ENCODE measurements around the gene GRXCR2. TPM values are rescaled to one million over a fixed set of nuclear protein-coding genes. Genes with fewer than 3 reads are reported as not detected.
A peak's percentile ranks its signal among the peaks of the same experiment; 100 is the strongest.
"Not testable (repeated sequence)": the region's sequence is repeated elsewhere in the genome, so short reads cannot be mapped to it uniquely, and the experiment has no call there.

Gene GRXCR2
- total RNA-seq, 1 experiment from 2014 or later, result not detected

DNA sequence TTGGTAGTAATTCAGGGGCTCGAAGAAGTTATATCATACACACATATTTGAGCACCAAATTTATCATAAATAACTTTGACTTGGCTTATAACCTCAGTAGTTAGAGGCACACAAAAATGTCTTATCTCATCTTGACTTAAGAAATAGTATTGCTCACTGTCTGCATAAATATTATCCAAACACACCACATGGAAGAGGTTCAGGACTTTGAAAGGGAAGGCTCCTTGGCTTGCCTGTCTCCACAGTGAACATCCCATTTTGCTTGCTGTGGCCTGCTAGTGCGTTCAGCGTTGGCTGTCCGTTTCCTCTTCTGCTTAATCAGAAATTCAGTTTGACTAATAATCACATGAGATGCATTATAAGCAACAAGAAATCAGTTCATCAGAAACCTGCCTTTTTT, 13.9 kb downstream of the GRXCR2 start:
- Histone ChIP-seq H3K36me3 (replicated peaks; ENCODE audit: control insufficient read depth, insufficient read depth, low read length) (no peaks in the 10 kb centered on the region), H3K4me3 (ENCODE audit: insufficient read depth, low read depth, low read length) (no peak overlapping the region), H3K27me3 (ENCODE audit: control insufficient read depth, insufficient read depth, low read length) (no peaks in the 10 kb centered on the region)
- DNase-seq, result no peak

DNA sequence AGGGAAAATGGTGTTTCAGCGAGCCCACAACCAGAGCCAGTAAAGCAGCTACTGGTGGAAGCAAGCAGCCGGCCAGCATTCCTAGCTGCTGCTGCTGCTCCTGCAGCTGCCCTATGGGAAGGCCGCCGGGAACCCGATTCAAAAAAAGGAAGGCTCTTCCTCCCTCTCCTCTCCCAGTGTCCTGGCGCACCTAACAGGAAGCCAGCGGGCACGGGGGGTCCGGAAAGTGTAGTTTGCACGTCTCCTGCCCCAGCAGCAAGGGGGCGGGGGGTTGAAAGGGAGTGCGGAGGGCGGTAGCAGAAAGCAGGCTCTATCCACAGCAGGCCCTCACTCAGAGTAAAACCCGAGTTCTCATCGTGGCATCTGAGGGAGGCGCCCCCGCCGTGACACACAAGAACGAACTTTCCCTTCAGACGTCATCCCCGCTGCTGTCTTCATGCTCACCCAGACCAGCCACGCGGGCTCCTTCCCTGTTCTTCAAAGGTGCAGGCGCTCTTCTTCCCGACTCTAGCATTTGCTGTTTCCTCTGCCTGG, 16.5 kb downstream of the GRXCR2 start:
- H3K27me3 ChIP-seq (ENCODE audit: control insufficient read depth, insufficient read depth, low read length), result no peaks in the 10 kb centered on the region
- DNase-seq, result peak; percentile 50
- H3K36me3 ChIP-seq (replicated peaks; ENCODE audit: control insufficient read depth, insufficient read depth, low read length), result no peaks in the 10 kb centered on the region
- H3K4me3 ChIP-seq (ENCODE audit: insufficient read depth, low read depth, low read length), result peak overlapping the region; percentile 52

DNA sequence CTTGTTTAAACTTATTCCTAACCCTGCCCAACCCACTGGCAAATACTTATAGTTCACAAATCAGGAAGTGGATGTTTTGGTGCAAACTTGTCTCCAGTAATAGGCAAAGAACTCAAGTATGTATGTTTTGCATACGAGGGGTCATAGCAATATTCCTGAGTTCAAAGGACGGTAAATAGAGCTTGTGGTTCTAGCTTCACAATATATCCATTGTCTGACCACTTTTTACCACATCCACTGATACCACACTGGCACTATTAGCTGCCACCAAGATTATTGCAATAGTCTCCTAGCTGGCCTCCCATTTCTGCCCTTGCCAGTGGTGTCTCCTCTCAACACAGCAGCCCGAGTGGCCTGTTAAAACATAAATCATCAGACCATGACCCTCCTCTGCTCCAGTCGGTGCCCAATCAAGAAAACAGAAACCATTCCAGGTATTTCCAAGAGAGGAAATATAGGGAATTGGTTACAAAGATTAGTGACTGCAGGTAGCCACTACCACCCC, 17.0 kb downstream of the GRXCR2 start:
- Histone ChIP-seq H3K4me3 (ENCODE audit: insufficient read depth, low read depth, low read length) (peak overlapping the region; percentile 52; the same call in 1 of the 2 replicates), H3K36me3 (replicated peaks; ENCODE audit: control insufficient read depth, insufficient read depth, low read length) (no peaks in the 10 kb centered on the region), H3K27me3 (ENCODE audit: control insufficient read depth, insufficient read depth, low read length) (no peaks in the 10 kb centered on the region)
- no peak for DNase-seq

DNA sequence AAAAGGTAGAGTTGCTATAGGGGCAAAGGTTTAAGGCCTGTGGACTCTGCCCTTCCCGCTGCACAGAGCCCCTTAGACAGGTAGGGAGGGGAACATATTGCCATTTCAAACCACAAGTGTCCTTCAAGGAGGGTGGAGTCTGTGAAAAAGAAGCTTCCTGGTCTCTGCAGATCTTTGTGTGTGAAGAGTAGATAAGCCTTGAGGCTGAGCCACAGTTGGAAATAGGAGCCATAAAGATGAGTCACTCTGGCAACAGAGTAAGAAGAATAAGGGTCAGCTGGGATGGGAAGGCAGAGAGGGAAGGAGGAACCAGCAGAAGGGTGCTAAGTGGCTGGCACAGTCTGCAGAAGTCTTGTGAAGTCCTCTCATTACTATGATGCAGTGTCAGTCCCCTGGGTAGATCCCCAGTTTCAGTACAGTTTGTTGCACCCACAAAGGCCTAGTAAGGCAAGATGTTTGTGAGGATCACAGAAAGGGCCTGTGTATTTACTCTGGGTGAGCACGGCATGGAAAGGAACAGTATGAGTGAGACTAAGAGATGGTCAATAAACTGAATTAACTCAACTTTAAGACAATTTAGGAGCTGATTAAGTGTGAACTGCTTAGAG, 18.1 kb downstream of the GRXCR2 start:
- Histone ChIP-seq H3K36me3 (replicated peaks; ENCODE audit: control insufficient read depth, insufficient read depth, low read length) (no peaks in the 10 kb centered on the region), H3K4me3 (ENCODE audit: insufficient read depth, low read depth, low read length) (no peak overlapping the region), H3K27me3 (ENCODE audit: control insufficient read depth, insufficient read depth, low read length) (no peaks in the 10 kb centered on the region)
- DNase-seq, result no peak

DNA sequence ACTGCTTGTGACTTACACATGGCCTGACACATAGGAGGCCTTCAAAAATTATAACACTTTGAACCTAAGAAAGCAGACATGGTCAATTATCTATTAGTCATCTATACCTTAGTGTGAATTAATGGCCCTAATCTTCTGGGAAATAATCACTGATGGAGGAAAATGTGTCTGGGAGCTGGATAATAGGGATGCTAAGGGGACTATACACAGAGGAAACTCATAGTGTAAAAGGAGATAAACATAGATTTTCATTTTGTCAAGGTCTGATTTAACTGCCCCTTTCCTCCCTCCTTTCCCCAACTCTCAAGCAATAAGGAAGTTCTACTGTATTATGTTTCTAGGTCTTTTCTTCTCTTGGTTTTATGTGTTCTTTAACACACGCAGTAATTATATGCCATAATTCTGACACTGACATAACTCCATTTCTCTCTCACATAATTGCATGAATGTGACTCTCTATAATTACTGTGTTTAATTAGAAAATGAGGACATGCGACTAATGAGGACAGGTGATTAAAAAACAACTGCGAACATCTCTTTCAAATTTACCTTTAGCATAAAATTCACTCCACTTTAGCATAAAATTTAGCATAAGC, 18.9 kb downstream of the GRXCR2 start:
- no peaks in the 10 kb centered on the region for H3K27me3 ChIP-seq (ENCODE audit: control insufficient read depth, insufficient read depth, low read length)
- H3K4me3 ChIP-seq (ENCODE audit: insufficient read depth, low read depth, low read length), result no peak overlapping the region
- H3K36me3 ChIP-seq (replicated peaks; ENCODE audit: control insufficient read depth, insufficient read depth, low read length), result no peaks in the 10 kb centered on the region
- no peak for DNase-seq

DNA sequence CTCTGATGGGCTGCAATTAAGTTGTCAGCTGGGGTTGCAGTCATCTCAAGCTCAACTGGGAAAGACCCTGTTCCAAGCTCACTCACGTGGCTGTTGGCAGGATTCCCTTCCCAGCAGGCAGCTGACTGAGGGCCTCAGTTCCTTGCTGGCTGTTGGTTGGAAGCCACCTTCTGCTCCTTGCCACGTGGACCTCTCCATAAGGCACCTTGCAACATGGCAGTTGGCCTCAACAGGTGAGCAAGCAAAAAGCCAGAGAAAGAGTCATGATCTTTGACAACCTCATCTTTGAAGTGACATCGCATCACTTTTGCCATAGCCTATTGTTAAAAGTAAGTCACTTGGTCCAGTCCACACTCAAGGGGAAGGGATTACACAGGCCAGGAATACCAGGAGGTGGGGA, 19.8 kb downstream of the GRXCR2 start:
- Histone ChIP-seq H3K36me3 (replicated peaks; ENCODE audit: control insufficient read depth, insufficient read depth, low read length) (no peaks in the 10 kb centered on the region), H3K27me3 (ENCODE audit: control insufficient read depth, insufficient read depth, low read length) (no peaks in the 10 kb centered on the region), H3K4me3 (ENCODE audit: insufficient read depth, low read depth, low read length) (no peak overlapping the region)
- DNase-seq, result no peak

DNA sequence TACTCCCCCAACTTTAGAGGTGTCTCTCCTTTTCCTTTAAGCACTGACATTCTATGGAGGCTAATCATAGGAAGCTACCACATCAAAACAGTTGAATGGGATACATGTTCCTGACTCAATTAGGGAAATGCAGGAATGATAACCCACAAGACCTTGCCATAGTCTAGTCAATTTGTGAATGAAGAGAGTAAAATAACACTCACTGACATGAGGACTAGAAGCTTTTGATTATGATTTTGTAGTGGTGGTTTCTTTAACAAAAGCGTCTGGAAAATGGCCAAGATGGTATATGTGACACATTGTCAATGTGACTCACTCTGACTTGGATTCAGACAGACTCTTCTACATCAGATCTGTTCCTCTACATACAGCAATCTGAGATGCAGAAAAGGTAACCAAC, 24.0 kb downstream of the GRXCR2 start:
- H3K36me3 ChIP-seq (replicated peaks; ENCODE audit: control insufficient read depth, insufficient read depth, low read length), result no peaks in the 10 kb centered on the region
- no peak for DNase-seq
- H3K27me3 ChIP-seq (ENCODE audit: control insufficient read depth, insufficient read depth, low read length), result no peaks in the 10 kb centered on the region
- H3K4me3 ChIP-seq (ENCODE audit: insufficient read depth, low read depth, low read length), result no peak overlapping the region

DNA sequence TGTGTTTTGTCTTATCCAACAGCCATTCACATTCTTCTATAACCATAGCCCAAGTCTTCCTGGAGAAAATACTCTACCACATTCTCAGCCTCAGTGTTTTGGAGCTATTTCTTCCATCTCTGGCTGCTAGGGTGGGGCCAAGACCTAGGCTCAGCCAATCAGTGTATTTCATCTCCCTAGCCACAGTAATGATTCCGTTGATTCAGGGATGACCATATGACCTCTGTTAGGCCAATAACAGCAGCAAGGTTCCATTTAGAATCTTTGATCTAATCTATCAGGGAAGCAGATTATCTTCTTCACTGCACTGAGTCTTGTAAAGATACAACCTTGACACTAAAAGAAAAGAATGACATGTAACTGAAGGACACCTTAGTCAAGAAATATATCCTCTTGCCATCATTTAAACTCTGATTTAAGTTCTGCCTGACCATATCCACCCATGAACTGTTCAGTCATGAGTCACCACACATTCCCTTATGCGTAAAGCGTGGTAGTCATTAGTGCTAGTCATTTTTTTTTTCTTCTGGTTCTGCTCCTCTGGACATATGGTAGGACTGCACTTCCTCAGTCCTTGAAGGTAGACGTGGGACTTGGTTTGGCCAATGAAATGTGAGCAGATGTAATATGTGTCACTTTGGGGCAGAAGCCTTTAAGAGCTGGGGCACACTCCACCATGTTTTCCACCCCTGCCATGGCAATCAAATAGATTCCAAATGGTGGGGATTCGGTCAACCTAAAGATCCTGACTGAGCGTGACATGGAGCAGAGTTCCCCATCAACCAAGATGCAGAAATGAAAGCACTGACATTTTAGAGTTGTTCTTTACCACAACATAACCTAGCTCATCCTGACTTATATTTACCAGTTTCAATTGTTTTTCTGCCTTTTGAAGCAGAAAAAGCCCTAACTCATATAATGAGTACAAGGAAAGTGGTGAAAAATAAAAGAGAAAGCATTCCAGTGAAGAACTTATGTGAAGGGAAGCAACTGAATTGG, 25.0 kb downstream of the GRXCR2 start:
- Histone ChIP-seq H3K4me3 (ENCODE audit: insufficient read depth, low read depth, low read length) (no peak overlapping the region), H3K27me3 (ENCODE audit: control insufficient read depth, insufficient read depth, low read length) (no peaks in the 10 kb centered on the region), H3K36me3 (replicated peaks; ENCODE audit: control insufficient read depth, insufficient read depth, low read length) (no peaks in the 10 kb centered on the region)
- no peak for DNase-seq

DNA sequence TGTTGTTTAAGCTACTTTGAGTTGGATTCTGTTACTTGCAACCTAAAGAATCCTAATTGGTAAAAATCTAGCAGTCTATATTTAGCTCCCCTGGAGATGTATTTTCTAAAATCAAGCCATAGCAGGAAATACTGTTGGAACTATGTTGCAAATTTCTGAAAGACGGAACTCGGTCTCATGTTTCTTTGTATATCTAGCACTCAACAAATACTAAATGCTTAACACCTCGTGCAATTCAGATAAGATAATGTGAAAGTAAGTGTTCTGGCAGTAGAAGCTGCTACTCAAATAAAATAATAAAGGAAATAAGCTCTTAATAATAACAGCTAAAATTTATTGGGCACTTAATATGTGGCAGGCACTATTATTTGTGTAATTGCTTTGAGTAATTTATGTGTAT, 26.7 kb downstream of the GRXCR2 start:
- Histone ChIP-seq H3K27me3 (ENCODE audit: control insufficient read depth, insufficient read depth, low read length) (no peaks in the 10 kb centered on the region), H3K36me3 (replicated peaks; ENCODE audit: control insufficient read depth, insufficient read depth, low read length) (no peaks in the 10 kb centered on the region), H3K4me3 (ENCODE audit: insufficient read depth, low read depth, low read length) (no peak overlapping the region)
- DNase-seq, result no peak

DNA sequence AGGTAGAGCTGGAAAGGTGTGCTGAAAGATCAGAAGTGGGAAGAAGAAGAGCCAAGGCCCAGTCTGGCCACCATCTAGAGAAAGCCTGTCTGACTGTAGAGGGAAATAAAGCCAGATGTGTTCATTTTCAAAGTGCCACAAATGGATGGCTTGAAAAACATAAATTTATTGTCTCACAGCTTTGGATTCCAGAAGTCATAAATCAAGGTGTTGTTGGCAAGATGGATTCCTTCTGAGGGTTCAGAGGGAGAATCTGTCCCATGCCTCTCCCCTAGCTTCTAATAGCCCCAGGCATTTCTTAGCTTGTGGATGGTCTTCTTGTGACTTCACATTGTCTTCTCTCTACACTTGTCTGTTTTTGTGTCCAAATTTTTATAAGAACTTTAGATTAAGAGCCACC, 31.5 kb downstream of the GRXCR2 start:
- no peak overlapping the region for H3K4me3 ChIP-seq (ENCODE audit: insufficient read depth, low read depth, low read length)
- no peaks in the 10 kb centered on the region for H3K36me3 ChIP-seq (replicated peaks; ENCODE audit: control insufficient read depth, insufficient read depth, low read length)
- no peaks in the 10 kb centered on the region for H3K27me3 ChIP-seq (ENCODE audit: control insufficient read depth, insufficient read depth, low read length)
- no peak for DNase-seq

DNA sequence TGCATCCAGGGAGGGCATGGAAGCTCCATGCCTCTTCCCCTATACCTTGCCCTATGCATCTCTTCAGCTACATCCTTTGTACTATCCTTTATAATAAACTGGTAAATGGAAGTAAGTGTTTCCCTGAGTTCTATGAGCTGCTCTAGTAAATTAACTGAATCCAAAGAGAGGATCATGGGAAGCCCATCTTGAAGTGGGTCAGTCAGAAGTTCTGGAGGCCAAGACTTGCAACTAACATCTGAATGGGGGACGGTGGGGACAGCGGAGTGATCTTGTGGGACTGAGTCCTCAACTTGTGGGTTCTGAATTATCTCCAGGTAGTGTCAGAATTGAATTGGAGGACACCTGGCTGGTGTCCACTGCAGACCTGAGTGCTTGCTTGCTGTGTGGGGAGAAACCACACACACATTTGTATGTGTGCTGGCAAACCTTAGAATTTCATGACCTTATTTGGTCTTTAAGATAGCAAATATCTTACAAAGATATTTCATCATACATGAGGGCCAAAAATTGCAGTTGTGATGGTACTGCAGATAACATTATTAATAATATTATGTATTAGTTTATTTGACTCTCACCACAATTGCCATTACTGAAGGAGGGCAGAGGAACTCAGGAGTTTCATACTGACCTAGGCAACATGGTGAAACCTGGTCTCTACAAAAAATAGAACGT, 32.2 kb downstream of the GRXCR2 start:
- no peak overlapping the region for H3K4me3 ChIP-seq (ENCODE audit: insufficient read depth, low read depth, low read length)
- H3K36me3 ChIP-seq (replicated peaks; ENCODE audit: control insufficient read depth, insufficient read depth, low read length), result no peaks in the 10 kb centered on the region
- DNase-seq, result no peak
- peaks cover 3% of the 10 kb centered on the region; the same call in 1 of the 2 replicates for H3K27me3 ChIP-seq (ENCODE audit: control insufficient read depth, insufficient read depth, low read length)

DNA sequence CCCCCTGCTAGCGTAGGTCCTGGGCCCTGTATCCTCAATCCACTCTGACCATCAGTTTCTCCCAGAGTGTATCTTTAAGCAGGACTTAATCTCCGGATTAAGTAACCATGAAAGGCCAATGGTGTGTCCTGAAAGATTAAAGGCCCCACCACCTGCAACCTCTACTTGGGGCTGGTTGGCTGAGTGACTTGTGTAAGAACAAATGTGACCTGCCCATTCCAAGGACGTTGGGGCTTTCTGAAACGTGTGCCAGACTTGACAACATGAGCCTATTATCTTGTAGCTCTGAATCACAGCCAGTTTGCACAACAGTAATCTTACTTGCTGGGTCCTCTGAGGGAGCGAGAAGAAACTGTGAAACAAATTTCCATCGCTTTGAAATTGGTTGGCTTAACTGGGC, 34.5 kb downstream of the GRXCR2 start:
- Histone ChIP-seq H3K27me3 (ENCODE audit: control insufficient read depth, insufficient read depth, low read length) (peaks cover 11% of the 10 kb centered on the region), H3K4me3 (ENCODE audit: insufficient read depth, low read depth, low read length) (no peak overlapping the region), H3K36me3 (replicated peaks; ENCODE audit: control insufficient read depth, insufficient read depth, low read length) (no peaks in the 10 kb centered on the region)
- no peak for DNase-seq

DNA sequence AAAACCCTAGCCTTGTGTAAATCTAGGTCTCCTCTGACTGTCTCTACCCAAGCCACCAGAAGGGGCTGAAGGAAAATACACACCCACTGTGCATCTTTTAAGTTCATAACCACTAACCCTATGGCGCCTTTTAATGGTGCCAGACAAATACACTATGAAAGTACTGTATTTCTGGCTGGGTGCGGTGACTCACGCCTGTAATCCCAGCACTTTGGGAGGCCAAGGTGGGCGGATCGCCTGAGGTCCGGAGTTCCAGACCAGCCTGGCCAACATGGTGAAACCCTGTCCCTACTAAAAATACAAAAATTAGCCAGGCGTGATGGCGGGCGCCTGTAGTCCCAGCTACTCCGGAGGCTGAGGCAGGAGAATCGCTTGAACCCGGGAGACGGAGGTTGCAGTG, 36.6 kb downstream of the GRXCR2 start:
- not testable (repeated sequence) for H3K4me3 ChIP-seq (ENCODE audit: insufficient read depth, low read depth, low read length); DNase-seq; H3K36me3 ChIP-seq (replicated peaks; ENCODE audit: control insufficient read depth, insufficient read depth, low read length)
- H3K27me3 ChIP-seq (ENCODE audit: control insufficient read depth, insufficient read depth, low read length), result peaks cover 11% of the 10 kb centered on the region

DNA sequence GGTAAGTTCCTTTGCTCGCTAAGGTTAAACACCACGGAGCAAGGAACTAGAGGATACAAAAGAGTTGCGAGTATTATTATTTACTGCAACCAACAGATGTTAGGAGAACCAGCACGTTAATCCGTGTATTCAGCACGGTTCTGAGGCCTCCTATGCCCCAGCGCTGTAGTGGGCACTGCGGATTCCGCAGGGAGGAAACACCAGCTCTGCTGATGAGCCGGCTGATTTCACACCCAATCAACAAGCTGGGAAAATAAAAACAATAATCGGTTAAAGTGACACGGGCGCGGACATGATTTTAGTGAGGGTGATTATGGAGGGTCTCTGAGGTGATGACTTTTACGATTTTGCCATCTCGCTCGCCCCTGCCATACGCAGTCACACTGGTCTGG, 37.0 kb downstream of the GRXCR2 start:
- Histone ChIP-seq H3K4me3 (ENCODE audit: insufficient read depth, low read depth, low read length) (peak overlapping the region; percentile 78), H3K27me3 (ENCODE audit: control insufficient read depth, insufficient read depth, low read length) (peaks cover 11% of the 10 kb centered on the region), H3K36me3 (replicated peaks; ENCODE audit: control insufficient read depth, insufficient read depth, low read length) (no peaks in the 10 kb centered on the region)
- DNase-seq, result no peak
